ENCODE results near the gene OR1I1.
"Not testable (repeated sequence)": the region's sequence is repeated elsewhere in the genome, so short reads cannot be mapped to it uniquely, and the experiment has no call there.

Gene OR1I1, protein sequence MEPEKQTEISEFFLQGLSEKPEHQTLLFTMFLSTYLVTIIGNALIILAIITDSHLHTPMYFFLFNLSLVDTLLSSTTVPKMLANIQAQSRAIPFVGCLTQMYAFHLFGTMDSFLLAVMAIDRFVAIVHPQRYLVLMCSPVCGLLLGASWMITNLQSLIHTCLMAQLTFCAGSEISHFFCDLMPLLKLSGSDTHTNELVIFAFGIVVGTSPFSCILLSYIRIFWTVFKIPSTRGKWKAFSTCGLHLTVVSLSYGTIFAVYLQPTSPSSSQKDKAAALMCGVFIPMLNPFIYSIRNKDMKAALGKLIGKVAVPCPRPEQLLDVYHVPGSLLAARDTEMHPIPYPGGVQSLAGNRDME

DNA sequence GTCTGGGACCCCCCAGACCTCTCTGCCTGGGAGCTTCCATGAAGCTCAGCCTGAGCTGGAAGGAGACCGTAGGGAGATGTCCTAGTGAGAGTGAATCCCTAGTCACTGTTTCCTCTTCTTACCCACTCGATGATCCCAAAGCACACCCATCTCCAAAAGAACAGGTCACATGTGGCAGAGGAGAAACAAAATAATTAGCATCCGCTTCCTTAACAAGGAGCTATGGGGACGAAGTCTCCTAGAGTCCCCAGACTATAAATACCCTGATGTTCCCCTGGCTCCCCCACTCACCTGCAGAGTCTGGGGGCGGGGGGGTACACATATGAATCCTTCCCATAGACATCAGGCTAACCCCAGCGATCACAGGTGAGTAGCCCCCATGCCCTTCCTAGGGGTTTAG is at the start of gene OR1I1:
TSS of gene OR1I1 (plus strand) at position 301 of the 400 bp plus-strand sequence. CDS start 4,855 bp downstream, outside the sequence.
- DNase-seq = no peak

DNA sequence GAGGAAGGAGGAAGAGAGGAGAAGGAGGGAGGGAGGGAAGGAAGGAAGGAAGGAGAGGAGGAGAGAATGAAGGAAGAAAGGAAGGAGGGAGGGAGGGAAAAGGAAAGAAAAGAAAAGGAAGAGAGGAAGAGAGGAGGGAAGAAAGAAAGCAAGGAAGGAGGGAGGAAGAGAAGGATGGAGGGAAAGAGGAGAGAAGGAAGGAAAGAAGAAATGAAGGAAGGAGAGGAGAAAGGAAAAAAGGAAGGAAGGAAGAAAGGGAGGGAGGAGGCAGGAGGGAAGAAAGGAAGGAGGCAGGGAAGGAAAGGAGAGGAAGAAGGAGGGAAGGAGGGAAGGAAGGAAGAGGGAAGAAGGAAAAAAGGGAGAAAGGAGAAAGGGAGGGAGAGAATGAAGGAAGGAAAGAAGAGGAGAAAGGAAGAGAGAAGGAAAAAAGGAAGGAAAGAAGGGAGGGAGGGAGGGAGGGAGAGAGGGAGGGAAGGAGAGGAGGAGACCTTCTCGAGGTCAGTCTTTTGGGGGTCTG is 46.2 kb upstream of the OR1I1 start:
- no peak for DNase-seq

DNA sequence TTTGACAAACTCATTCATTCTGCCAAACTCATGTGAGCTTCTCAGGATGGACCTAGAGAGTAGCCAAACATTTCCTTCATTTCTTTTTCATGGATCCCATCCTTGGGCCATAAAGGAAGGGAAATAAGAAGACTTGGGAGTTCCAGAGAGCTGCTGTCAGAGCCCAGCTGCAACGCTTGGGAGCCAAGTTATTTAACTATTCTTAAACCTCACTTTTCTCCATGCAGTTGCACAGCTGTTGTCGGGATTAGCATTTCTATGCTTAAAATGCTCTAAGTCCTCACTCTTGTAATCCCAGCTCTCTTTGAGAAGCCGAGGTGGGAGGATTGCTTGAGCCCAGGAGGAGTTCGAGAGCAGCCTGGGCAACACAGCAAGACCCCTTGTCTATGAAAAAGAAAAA is 44.4 kb upstream of the OR1I1 start:
- no peak for DNase-seq

DNA sequence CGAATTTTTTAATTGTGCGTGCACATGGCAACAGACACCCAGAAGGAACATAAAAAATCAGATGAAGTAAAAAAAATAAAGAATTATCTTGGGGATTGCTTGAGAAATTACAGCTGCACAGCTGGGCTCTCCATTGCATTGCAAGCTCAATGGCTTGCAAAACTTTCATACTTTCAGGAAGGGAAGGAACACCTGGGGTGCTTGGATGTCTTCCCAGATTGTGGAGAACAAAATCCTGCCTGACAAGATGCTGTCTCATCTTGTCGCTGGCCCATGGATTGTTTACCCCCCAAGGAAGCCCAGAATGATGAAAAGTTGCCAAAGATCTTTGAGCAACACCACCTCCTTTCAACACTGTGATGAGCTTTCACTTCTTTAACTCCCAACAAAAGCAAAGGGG is 43.7 kb upstream of the OR1I1 start:
- DNase-seq = no peak

DNA sequence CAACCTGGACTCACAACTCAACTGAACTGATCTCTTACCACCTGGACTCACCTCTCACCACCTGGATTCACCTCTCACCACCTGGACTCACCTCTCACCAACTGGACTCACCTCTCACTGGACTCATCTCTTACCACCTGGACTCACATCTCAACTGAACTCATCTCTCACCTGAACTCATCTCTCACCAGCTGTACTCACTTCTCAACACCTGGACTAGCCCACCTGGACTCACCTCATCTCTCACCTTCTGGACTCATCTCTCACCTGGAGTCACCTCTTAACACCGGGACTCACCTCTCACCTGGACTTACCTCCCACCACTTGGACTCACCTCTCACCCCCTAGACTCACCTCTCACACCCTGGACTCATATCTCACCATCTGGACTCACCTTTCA is 40.0 kb upstream of the OR1I1 start:
- DNase-seq = no peak

DNA sequence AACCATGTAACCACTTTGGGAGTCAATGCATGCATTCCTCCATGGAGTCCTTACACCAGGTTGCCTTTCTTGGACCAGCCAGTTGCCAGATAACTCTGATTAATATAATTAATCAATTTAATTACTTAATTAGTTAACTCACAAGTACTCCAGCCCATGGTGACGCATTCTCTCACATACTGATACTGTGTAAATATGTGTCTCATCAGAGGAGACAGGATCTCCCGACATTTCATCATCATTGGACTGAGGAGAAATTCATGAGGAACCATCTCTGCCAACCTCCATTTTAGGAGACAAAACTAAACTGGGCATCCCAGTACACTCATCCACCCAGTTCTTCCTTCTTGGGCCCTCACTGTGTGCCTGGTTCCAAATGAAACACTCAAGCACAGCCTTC is 39.2 kb upstream of the OR1I1 start:
- DNase-seq = no peak

DNA sequence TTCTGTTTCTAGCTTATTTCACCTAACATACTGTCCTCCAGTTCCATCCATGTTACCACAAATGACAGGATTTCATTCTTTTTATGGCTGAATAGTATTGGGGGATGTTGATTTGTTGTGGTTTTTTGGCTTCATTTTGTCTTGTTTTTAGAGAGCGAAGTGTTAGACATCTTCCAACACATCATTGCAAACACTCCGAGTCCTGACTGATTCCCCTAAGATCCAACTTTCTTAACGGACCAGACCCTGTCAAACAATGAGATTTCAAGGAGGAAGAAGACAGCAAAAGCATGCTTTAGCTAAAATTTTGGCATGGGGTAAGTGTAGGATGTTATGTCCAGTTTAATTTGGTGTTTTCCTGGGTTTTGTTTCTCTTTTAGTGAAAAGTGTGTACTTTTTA is 36.5 kb upstream of the OR1I1 start:
- DNase-seq = no peak

DNA sequence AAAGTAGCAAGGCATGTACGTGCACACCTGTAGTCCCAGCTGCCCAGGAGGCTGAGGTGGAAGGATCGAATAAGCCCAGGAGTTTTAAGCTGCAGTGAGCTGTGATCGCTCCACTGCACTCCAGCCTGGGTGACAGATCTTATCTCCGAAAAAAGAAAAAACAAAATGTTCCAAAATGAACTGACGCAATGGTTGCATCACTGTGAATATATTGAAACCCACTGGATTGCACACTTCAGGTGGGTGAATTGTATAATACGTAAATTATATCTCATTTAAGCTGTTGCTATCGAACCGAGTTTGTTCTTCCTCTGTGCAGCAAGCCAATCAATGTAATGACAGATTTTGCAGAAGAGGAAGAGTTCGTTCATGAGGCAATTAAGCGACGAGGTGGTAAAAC is 34.3 kb upstream of the OR1I1 start:
- no peak for DNase-seq

DNA sequence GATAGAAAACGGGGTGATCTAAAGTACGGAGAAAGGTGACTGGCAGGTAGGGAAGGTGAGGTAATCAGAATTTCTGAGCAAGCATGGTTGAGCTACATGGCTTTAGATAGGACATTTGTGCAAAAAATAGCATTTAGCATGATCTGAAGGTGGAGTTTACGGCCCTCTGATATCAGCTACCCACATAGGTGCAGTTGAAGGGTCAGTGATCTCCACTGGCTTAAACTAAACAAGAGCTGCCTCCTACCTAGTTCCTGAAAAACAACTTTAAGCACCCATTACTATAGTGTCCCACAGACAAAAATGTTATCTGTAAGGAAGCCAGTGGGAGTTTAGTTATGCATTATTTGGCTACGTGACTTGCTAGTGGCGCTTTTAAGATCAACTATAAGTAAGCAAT is 33.9 kb upstream of the OR1I1 start:
- no peak for DNase-seq

DNA sequence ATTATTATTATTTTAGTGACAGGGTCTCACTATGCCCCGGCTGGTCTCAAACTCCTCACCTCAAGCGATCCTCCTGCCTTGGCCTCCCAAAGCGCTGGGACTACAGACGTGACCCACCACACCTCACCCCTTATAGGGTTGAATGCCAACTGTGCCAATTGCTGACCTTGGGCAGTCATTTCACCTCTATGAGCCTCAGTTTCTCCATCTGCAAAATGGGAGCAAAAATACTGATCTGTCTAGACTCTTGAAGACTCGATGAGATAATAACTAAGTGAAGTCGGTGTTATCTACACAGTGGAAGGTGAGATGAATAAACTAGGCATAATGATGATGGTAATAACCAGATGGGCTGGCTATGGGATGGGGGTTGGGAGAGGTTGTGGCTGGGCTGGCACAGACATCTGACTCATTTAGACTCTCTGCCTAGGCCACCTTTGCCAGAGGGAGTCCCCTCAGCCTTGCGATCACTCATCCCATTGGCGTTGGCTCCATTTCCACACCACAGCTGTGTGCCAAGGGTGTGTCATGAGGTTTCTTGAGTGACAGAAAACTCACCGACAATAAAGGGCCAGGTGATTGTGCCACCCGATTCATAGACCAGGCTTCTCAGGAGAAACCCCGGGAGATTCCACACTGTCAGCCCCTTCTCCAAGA is 33.0 kb upstream of the OR1I1 start, which contains the start of gene CASP14:
TSS of gene CASP14 (plus strand) at position 596 of the 657 bp plus-strand sequence. CDS start 2,772 bp downstream, outside the sequence.
- DNase-seq = no peak

DNA sequence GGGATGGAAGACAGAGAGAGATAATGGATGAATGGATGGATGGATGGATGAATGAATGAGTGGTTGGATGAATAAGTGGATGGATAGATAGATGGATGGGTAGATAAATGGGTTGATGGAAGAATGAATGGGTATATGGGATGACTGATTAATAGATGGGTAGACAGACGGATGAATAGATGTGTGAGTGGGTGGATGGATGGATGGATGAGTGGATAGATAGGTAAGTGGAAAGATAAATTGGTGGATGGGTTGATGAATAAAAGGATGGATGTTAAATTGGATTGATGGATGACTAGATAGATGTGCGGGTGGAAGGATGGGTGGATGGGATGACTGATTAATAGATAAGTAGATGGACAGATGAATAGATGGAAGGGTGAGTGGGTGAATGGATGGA is 31.4 kb upstream of the OR1I1 start:
- no peak for DNase-seq

DNA sequence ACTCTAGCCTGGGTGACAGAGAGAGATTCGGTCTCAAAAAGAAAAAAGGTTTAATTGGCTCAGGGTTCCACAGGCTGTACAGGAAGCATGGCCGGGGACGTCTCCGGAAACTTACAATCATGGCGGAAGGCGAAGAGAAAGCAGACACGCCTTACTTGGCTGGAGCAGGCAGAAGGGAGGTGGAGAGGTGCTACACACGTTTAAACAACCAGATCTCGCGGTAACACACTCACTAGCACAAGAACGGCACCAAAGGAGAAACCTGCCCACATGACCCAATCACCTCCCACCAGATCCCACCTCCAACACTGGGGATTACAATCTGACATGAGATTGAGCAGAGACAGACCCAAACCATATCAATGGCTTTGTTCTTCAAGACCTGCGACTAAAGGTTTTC is 20.0 kb upstream of the OR1I1 start:
- DNase-seq = no peak

DNA sequence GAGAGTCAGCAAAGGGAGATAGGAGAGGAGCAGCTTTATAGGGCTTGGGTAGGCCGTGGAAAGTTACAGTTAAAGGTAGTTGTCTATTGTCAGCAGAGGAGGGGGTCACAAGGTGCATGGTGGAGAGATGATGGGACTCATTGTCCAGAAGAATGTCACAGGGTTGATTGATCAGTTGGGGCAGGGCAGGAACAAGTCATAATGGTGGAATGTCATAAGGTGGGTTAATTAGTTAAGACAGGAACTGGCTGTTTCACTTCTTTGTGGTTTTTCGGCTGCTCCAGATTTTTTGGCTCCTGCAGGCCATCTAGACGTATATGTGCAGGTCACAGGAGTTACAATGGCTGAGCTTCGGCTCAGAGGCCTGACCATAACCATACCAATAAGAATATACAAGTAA is 11.6 kb upstream of the OR1I1 start:
- not testable (repeated sequence) for DNase-seq

DNA sequence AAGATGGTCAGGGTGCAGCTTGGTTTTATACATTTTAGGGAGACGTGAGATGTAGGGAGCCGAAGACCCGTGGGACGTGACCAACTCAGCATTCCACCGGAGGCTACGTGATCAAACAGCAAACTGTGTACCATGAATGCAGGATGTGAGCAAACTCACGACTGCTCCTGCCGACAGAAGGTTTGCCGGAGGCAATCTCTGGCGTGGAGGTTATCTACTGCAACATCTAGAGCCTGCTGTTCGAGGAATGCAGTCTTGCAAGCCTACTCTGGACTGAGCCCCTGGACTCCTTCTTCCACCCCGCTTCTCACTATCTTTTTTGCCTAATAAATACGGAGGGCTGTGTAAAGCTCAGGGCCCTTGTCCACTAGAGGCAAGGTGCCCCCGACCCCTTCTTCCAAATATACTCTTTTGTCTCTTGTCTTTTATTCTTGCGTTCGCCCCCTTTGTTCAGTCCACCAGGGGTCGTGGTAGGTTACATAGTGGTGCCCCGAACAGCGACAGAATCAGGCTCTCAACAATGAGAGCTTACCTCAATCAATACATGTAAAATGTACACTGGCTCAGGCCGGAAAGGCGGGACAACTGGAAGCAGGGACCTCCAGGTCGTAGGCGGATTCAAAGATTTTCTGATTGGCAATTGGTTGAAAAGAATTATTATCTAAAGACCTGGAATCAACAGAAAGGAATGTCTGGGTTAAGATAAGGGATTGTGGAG is 8.9 kb upstream of the OR1I1 start:
- no peak for DNase-seq

DNA sequence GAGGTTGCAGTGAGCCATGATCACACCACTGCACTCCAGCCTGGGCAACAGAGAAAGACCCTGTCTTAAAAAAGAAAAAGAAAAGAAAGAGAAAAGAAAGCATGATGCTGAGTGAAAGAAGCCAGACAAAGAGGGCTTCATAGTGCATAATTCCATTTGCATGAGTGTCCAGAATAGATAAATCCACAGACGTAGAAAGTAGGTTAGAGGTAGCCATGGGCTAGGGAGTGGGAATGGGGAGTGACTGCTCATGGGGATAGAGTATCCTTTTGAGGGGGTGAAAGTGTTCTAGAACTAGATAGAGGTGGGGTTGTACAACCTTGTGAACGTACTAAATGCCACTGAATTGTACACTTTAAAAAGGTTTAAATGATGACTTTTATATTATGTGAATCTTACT is 7.6 kb upstream of the OR1I1 start:
- DNase-seq = no peak

DNA sequence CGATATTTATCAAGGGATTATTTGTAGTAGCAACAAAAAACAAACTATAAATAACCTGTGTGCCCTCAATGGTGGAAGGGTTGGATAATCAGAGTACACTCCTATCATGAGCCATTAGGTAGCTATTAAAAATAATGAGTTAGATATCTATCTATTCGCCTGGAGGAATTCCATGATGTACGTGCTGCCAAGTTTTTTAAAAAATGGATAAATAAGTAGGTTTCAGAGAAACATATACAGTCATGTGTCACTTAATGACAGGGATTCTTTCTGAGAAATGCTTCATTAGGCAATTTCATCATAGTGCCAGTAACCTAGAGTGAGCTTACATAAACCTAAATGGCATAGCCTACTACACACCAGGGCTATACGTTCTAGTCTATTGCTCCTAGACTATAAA is 6.2 kb upstream of the OR1I1 start:
- DNase-seq = no peak

DNA sequence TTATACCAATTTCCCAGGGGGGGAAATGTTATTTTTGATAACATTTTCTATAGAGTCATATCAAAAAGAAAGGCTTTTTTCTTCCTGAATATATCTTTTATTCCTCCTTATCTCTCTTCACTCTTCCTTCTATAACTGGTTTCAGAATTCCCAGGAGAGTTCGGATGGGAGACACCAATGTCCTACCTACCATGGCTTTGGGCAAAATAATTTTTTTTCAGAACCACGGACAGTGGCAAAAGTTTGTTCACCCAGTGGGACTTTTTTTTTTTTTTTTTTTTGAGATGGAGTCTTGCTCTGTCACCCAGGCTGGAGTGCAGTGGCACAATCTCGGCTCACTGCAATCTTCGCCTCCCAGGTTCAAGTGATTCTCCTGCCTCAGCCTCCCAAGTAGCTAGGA is 2.0 kb upstream of the OR1I1 start:
- DNase-seq = not testable (repeated sequence)

DNA sequence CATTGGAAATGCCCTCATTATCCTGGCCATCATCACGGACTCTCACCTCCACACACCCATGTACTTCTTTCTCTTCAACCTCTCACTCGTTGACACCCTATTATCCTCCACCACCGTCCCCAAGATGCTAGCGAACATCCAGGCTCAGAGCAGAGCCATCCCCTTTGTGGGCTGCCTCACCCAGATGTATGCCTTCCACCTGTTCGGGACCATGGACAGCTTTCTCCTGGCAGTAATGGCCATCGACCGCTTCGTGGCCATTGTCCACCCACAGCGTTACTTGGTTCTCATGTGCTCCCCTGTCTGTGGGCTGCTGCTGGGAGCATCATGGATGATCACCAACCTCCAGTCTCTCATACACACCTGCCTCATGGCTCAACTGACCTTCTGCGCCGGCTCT is 5.2 kb downstream of the OR1I1 start:
- no peak for DNase-seq

DNA sequence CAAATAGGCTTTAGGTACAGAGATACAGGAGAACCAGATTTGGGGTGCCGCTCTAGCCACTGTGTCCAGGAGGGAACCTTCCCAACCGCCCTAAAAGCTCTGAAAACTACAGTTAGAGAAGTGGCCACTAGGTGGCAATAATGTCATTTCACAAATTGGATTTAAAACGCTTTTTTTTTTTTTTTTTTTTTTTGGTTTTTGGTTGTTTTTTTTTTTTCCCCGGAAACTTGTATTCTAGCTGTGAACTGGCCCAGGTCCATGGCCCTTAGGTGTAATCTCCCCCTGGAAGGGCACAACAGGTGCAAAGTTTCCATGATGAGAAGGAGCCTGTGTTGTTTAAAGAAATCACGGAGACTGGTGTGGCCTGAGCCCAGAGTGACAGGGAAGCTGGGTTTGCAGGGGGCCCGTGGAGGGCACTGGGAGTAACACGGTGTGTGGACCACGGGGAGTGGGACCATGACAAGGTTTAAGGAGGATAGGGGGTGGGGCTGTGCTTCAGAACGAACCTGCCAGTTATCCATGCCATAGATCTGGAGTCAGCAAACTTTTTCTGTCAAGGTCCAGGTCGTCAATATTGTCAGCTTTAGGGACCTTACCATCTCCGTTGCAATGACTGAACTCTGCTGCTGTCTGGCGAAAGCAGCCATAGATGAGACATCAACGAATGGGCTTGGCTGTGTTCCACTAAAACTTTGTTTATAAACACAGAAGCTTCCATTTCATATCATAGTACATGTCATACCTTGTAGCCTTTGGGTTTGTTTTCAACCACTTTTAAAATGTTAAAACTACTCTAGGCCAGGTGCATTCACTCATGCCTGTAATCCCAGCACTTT is 10.1 kb downstream of the OR1I1 start:
- DNase-seq = peak; percentile 64

DNA sequence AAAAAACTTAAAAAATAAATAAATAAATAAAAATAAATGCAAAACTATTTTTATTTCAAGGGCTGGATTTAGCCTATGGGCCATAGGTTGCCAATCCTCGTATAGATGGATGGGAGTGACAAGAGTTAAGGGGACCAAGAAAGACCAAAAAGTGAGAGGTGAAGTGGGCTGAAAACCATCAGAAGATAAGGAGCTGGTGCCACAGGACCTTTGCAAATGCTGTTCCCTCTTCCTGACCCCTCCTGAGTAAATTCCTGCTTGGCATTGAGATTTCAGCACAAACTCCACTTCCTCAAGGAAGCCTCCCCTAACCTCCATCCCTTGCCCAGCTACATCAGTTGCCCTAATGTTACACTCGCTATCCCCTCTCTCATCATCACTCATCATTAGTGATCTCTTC is 11.0 kb downstream of the OR1I1 start:
- no peak for DNase-seq

DNA sequence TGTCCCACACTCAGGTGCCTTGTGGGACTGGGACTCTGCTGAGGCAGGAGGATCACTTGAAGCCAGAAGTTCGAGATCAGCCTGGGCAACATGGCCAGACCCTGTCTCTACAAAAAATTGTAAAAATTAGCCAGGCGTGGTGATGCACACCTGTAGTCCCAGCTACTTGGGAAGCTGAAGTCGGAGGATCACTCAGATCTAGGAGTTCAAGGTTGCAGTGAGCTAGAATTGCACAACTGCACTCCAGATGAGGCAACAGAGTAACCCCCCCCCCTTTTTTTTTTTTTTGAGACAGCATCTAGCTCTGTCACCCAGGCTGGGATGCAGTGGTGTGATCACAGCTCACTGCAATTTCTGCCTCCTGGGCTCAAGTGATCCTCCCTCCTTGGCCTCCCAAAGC is 14.2 kb downstream of the OR1I1 start:
- no peak for DNase-seq

DNA sequence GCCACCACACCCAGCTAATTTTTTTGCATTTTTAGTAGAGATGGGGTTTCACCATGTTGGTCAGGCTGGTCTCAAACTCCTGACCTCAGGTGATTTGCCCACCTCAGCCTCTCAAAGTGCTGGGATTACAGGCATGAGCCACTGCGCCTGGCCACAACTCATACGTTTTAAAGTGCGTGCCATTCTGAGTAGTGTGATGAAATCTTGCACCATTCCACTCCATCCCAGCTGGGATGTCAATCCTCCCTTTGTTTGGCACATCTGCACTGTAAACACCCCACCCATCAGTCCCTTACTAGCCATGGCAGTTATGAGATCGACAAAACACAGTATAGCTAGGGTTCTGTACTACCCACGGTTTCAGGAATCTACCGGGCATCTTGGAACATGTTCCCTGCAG is 16.0 kb downstream of the OR1I1 start:
- not testable (repeated sequence) for DNase-seq

DNA sequence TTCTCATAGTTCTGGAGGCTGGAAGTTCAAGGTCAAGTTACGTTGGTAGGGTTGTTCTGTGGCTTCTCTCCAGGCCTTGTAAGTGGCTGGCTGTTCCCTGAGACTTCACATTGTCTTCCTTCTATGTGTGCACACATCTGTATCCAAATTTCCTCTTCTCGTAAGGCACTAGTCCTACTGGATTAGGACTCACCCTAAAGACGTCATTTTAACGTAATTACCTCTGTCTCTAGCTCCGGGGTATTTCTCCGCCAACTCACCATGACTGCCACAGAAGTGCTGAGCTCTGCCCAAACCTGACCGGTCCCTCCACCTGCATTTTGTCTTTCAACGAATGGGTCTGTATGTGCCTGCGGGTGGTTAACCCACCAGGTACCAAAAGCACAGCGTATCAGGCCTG is 16.4 kb downstream of the OR1I1 start:
- DNase-seq = no peak
